DMS53 treated with DMSO at 0.1 percent for 48 hours (cell line): ENCODE data around the gene DPYD.

ENCODE experiments used
- DNase-seq: peaks from one replicate; lab custom pipeline; 2025; ENCODE audit not compliant: unreplicated experiment; lab: John Stamatoyannopoulos, UW

The DPYD gene

DNA sequence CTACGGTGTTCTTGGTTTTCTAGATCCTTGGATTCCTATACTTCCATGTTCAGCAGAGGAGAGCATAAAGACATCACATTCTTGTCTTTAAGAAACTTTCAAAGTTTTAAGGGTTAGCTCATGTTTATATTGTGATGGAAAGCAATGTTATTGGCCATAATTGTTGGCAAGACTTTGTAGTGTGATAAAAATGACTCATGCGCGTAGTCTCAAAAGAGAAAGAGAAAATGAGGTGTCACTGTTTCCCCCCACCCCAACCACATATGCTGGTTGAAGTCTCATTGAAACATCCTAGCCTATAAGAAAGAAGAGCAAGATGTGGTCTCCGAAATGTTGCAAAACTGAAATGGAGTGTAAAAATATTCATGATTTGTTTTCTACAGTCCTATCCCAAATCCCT, 850.5 kb downstream of the DPYD start:
- no peak for DNase-seq

DNA sequence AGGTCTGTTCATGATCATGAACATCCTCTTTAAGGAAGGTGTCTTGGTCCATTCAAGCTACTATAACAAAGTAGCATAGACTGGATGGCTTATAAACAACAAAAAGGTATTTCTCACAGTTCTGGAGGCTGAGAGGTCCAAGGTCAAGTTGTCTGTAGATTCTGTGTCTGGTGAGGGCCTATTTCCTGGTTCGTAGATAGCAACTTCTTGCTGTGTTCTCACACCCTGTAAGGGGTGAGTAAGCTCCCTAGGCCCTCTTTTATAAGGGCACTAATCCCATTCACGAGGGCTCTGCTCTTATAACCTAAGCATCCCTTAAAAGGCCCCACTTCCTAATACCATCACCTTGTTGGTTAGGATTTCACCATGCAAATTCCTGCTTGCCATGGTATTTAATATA, 851.5 kb downstream of the DPYD start:
- peak; percentile 22 for DNase-seq

DNA sequence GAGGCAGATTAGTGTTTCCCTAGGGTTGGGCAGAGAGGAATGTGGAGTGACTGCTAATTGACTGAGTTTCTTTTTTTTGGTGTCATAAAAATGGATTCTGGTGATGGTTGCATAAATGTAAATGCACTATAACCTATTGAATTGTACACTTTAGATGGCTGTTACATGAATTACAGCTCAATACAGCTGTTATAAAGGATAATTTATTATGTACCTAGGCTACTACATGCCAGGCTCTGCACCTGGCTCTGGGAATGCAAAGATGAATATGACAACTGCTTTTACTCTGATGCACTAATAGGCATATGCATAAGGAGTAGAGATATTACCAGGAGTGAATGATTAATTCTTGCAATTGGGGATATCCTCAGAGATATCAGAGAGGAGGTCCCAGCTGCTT, 854.0 kb downstream of the DPYD start:
- DNase-seq = no peak

DNA sequence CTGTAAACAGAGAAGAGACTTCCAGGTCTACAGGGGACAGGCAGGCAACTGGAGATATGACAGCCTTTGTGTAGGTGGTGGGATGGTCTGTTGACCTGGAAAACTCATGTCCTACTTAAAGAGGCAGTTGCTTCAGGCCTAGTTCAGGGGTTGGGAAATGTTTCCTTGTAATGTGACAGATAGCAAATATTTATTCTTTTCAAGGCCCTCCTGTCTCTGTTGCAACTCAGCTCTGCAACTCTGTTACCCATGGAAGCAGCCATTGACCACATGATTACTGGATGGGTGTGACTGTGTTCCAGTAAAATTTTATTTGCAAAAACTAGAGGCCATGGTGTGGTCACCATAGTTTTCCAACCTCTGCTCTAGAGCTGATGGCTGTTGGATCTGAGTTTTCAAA, 857.3 kb downstream of the DPYD start:
- DNase-seq = no peak

DNA sequence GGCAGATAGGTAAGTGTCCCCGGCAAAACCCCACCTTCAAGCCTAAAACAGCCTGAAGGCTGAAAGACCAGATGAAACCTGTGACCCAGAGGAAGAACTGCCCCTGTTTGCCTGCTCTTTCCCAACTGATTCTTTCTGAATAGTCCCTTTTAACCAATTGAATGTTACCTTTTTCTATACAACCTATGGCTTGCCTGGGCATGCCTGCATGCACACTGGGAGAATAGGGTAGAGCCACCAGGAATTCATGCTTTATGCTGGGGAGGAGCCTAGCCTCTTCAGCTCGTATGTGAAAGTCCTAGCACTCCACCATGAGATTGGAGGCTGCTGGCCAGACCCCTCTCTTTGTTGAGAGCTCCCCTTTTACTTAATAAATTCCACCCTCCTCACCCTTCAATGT, 859.2 kb downstream of the DPYD start:
- DNase-seq = no peak

- DNase-seq = no peak
Observed at GRCh38 chr1:97056386-97056785, 864.4 kb downstream of the DPYD start.

DNA sequence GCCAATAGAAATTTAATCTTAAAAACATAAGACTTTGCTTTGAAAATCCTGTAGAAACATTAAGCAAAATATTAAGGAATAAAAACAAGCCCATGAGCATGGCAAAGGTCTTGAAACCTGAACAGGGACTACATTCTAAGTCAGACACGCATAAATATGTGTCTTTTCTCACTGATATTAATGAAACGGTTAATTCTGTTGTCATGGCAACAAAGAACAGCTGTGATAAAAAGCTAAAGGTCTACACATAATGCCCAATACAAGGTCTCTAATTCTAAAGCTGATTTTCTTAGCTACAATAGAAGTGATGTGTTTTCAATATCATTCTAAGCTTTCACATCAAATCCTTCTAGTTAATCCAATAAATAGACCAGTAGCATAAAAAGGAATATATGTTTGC, 867.6 kb downstream of the DPYD start:
- no peak for DNase-seq

DNA sequence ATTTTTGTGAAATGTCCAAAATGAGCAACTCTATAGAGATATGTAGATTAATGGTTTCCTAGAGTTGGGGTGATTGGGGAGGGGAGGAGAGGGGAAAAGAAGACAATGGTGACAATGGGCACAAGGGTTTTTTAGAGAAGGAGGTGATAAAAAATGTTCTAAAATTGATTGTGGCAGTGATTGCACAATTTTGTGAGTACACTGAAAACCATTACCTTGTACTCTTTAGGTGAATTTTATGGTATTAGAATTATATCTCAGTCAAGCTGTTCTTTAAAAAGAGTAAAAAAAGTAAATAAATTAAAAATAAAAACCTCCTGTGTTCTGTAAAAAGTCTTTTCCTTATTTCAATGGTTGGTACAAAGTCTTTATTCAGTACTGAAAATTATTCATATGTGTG, 869.0 kb downstream of the DPYD start:
- DNase-seq = no peak

DNA sequence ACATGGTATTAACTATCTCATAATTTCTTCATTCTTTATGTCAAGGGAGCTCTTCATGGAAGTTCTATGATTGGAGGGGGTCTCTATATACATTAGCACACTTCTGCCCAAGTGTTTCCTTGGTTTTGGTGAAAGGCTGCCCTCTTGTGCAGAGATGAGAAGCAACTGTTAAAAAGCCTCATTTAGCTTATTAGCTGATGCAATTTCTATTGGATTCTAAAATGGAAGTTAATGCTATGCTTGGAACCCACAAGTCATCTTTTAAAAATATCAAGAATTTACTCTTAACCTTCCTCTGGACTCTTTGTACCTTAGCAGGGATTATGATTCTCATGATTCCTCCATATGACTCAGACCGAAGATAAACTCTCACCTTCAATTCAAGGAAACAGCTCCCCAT, 870.3 kb downstream of the DPYD start:
- no peak for DNase-seq

GRCh38 chr1:97047421-97047793, 873.4 kb downstream of the DPYD start:
- no peak for DNase-seq

- no peak for DNase-seq
Observed at GRCh38 chr1:97046765-97047420, 873.9 kb downstream of the DPYD start.

- DNase-seq = no peak
Observed at GRCh38 chr1:97044159-97044760, 876.6 kb downstream of the DPYD start.

GRCh38 chr1:97042551-97042950, 878.3 kb downstream of the DPYD start:
- DNase-seq = no peak

- no peak for DNase-seq
Observed at GRCh38 chr1:97041026-97041425, 879.8 kb downstream of the DPYD start.

DNA sequence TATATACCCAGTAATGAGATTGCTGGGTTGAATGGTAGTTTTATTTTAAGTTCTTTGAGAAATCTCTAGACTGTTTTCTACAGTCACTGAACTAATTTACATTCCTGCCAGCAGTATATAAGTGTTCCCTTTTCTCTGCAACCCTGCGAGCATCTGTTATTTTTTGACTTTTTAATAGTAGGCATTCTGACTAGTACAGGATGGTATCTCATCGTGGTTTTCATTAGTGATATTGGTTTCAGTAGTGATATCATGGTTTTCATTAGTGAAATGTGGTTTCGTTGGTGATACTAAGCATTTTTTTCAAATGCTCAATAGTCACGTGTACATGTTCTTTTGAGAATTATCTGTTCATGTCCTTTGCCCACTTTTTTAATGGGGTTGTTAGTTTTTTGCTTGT, 882.4 kb downstream of the DPYD start:
- no peak for DNase-seq

GRCh38 chr1:97034651-97035050, 886.2 kb downstream of the DPYD start:
- DNase-seq = no peak

DNA sequence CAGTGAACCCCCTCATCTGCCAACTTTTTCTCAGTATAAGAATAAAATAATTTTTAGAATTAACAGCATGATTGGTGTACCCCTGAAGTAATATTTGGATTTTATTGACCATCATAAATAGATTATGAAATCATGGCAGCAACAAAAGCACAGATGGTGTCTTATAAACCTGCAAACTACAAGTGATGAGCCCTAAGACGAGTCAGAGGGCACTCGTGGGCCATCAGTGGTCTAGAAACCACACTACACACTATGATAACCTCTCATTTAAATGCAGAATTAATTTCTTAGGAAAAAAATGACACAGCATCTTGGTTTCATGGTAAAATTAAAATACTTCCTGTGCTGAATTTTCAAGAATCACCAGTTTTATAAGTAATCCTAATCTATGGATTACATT, 886.9 kb downstream of the DPYD start:
- DNase-seq = no peak
